Measurements from ENCODE around the gene SLF1.

- TF ChIP-seq EZH2 (IDR thresholded peaks at IDR 0.05; ENCODE audit: borderline replicate concordance, low read length) (no peak), CTCF (conservative IDR thresholded peaks at IDR 0.05 in 1 of 2, IDR thresholded peaks at IDR 0.05 in 1 of 2; ENCODE audit: extremely low read depth in 1 of 2, insufficient read depth in 1 of 2, low read depth in 1 of 2, low read length in 2 of 2) (no peak)
Observed at GRCh38 chr5:94672746-94673145, 54.3 kb downstream of the SLF1 start.

All from mammary epithelial cell (primary cell).